CD4-positive, alpha-beta T cell (primary cell): ENCODE data around the gene CHID1. TPM values are rescaled to one million over a fixed set of nuclear protein-coding genes. Genes with fewer than 3 reads are reported as not detected.

Experiments used
- ATAC-seq: fragments of 200-7000 bp; cut with Tn5 transposase; one replicate; pipeline ENCODE4 v1.10.0; 2022; ENCODE audit warnings: mild to moderate bottlenecking; ENCODE audit not compliant: poor library complexity
- CTCF ChIA-PET: fragments of 350-600 bp; sonication (Branson Sonifier 250); formaldehyde crosslinking; loops from one replicate; lab custom pipeline; 2021; ENCODE audit warnings: antibody characterized with exemption, inconsistent platforms; lab: Charles Lee
- POLR2A ChIA-PET: fragments of 350-600 bp; sonication (Branson Sonifier 250); formaldehyde crosslinking; loops from one replicate; lab custom pipeline; 2021; ENCODE audit warnings: antibody characterized with exemption, inconsistent platforms; lab: Charles Lee
- DNase-seq, 14 experiments: peaks; one replicate each; pipeline ENCODE4 v3.0.0-alpha.2; 2013 to 2020; ENCODE audit warnings: mixed read lengths in 2 of 14
- H3K27ac ChIP-seq, 2 donors: one replicate each; pipeline versions ENCODE4 v1.5.1 to v1.7.0; 2013; ENCODE audit warnings: low read length in 2 of 2, low read depth in 1 of 2, mild to moderate bottlenecking in 1 of 2
- H3K27me3 ChIP-seq, 2 experiments: 1 replicate in 1 of 2; 2 replicates in 1 of 2; pipeline versions ENCODE4 v1.6.1 to v1.7.0; 2013; ENCODE audit warnings: low read length in 2 of 2, control low read depth in 1 of 2, mild to moderate bottlenecking in 1 of 2, moderate library complexity in 1 of 2; ENCODE audit not compliant: insufficient read depth in 2 of 2, control insufficient read depth in 1 of 2
- H3K36me3 ChIP-seq: one replicate; pipeline ENCODE4 v1.6.1; 2013; ENCODE audit warnings: low read length, control low read depth; ENCODE audit not compliant: insufficient read depth
- H3K4me1 ChIP-seq: one replicate; pipeline ENCODE4 v1.6.1; 2013; ENCODE audit warnings: low read length, control low read depth; ENCODE audit not compliant: insufficient read depth
- H3K4me3 ChIP-seq: one replicate; pipeline ENCODE4 v1.5.1; 2013; ENCODE audit warnings: mild to moderate bottlenecking, low read length, moderate library complexity
- H3K9me3 ChIP-seq, 2 experiments: 1 replicate in 1 of 2; 2 replicates in 1 of 2; pipeline versions ENCODE4 v1.6.1 to v1.7.0; 2013; ENCODE audit warnings: low read length in 2 of 2, mild to moderate bottlenecking in 2 of 2, control low read depth in 1 of 2, moderate library complexity in 1 of 2; ENCODE audit not compliant: control insufficient read depth in 1 of 2, insufficient read depth in 1 of 2
- H3K27ac Mint-ChIP-seq: one replicate; pipeline ENCODE4 v1.8.0; 2020; ENCODE audit warnings: mixed read lengths
- H3K27me3 Mint-ChIP-seq: one replicate; pipeline ENCODE4 v1.8.0; 2021; ENCODE audit warnings: mixed read lengths
- H3K36me3 Mint-ChIP-seq: one replicate; pipeline ENCODE4 v1.8.0; 2021; ENCODE audit warnings: low read depth, mixed read lengths
- H3K4me1 Mint-ChIP-seq: one replicate; pipeline ENCODE4 v1.8.0; 2021; ENCODE audit warnings: low read depth, mixed read lengths
- H3K4me3 Mint-ChIP-seq: one replicate; pipeline ENCODE4 v1.8.0; 2020; ENCODE audit warnings: mild to moderate bottlenecking, mixed read lengths
- H3K9me3 Mint-ChIP-seq: one replicate; pipeline ENCODE4 v1.8.0; 2020; ENCODE audit warnings: mixed read lengths
- intact Hi-C, 2 experiments: fragments of 100-400 bp; cut with DNase I in 1 of 2; cut with micrococcal nuclease in 1 of 2; formaldehyde crosslinking; loops; one replicate each; pipeline versions ENCODE4 v1.15.1 to v1.9.0; 2023 to 2025; cut with DNase I, micrococcal nuclease
- total RNA-seq, 174 experiments: library from RNA in 2 of 174; stranded (reverse) in 2 of 174; gene quantifications; one replicate each; pipeline ENCODE4 v1.2.3 and lab custom pipeline; 2021 to 2026
- TF ChIP-seq, protein P1 (sequence below): fragments of 200-600 bp; IDR thresholded peaks from one replicate; pipeline ENCODE4 v1.8.0; 2022; ENCODE audit warnings: antibody characterized with exemption, mild to moderate bottlenecking

Gene CHID1
- total RNA-seq, 2 experiments from 2014 or later, result 17.1 to 22.8 TPM

DNA sequence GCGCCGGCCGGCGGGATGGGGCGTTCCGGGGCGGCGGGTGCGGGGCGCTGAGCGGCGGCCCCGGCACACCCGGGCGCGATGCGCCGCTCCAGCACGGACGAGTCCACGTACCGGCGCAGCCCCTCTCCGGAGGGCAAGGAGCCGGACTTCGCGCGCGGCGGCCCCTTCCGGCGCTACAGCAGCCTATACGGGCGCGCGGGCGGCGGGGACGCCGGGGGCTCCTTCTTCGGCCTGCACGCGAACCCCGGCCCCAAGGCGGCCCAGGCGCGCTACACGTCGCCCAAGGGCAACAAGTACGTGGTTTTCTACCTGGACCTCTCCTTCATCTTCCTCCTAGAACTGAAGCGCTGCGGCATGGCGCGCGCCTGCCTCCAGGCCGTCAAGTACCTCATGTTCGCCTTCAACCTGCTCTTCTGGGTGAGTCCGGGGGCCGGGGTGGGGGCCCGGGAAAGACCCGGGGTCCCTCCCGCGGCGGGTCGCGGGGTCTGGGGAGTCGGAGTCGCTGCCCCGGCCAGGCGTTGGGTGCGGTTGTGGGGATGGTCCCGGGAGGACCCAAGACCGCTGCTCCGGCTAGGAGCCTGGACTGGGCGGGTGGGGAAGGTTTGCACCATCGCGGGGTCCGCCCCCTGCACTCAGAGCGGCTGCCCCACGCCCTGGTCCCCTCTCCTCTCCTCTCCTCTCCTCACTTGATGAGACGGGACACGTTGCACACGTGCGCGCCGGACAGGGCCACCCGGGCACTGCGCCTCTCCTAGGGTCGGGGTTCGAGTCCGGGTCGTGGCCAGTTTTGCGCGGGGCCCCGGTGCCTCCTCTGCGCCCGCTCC, 60.4 kb downstream of the CHID1 start:
- Mint-ChIP-seq H3K27me3 (peaks cover 4% of the 10 kb centered on the region), H3K27ac (no peak overlapping the region), H3K4me1 (peaks cover 4% of the 10 kb centered on the region), H3K36me3 (no peaks in the 10 kb centered on the region), H3K9me3 (no peaks in the 10 kb centered on the region), H3K4me3 (peak overlapping the region; percentile 60)
- ChIA-PET CTCF (no interaction called here), POLR2A (no interaction called here)
- H3K9me3 ChIP-seq, result peaks cover 0 to 7% of the 10 kb centered on the region in 2 experiments
- ATAC-seq (no peak), DNase-seq (peak in 1 of 14 experiments; percentile 37)
- intact Hi-C loops, result loop anchor here (2.0 to 10.0 kb wide), 6 partner anchors 75 to 725 kb away; partner anchors contain the start of genes AP2A2 (in 2 of the 2) and DUSP8 (in 1 of the 2)
- H3K27ac ChIP-seq, result no peak overlapping the region
- peaks cover 16% of the 10 kb centered on the region for H3K4me1 ChIP-seq
- H3K4me3 ChIP-seq, result no peak overlapping the region
- H3K36me3 ChIP-seq, result no peaks in the 10 kb centered on the region
- peaks cover 4 to 18% of the 10 kb centered on the region in 2 experiments for H3K27me3 ChIP-seq
- TF ChIP-seq, protein P1, sequence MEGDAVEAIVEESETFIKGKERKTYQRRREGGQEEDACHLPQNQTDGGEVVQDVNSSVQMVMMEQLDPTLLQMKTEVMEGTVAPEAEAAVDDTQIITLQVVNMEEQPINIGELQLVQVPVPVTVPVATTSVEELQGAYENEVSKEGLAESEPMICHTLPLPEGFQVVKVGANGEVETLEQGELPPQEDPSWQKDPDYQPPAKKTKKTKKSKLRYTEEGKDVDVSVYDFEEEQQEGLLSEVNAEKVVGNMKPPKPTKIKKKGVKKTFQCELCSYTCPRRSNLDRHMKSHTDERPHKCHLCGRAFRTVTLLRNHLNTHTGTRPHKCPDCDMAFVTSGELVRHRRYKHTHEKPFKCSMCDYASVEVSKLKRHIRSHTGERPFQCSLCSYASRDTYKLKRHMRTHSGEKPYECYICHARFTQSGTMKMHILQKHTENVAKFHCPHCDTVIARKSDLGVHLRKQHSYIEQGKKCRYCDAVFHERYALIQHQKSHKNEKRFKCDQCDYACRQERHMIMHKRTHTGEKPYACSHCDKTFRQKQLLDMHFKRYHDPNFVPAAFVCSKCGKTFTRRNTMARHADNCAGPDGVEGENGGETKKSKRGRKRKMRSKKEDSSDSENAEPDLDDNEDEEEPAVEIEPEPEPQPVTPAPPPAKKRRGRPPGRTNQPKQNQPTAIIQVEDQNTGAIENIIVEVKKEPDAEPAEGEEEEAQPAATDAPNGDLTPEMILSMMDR, result no peak

DNA sequence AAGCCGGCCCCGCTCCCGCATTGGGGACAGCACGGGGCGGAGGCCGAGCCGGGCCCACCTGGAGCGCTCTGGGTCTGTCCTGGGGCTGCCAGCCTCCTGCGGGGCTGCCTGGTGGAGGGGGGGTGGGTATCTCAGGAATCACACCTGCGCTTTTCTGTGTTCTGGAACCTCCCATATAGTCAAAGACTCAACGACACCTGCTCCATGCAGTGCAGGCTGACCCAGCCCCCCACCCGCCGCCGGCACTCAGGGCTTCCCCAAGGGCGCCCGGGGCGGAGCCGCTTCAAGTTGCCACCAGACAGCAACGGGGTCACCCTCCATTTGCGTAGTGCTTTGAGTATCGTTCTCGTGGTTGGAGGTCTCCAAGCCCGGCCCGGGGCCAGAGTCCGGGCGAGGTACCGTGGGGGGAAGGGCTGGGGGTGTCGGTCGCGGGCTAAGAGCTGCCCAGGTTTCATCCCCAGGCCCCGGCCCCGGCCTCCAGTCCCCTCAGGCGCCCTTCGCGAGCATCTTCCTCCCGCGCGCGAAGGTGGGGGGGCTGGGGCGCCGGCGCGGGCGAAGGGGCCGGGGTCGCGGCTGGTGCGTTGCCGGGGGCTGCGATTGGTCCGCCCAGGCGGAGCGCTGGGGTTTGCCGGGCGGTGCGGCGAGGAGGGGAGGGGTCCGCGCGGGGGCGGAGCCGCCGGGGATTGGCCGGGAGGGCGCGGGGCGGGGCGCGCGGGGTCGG, 61.3 kb downstream of the CHID1 start:
- H3K4me3 ChIP-seq, result peak overlapping the region; percentile 49
- H3K9me3 ChIP-seq, result peaks cover 0 to 7% of the 10 kb centered on the region in 2 experiments
- H3K4me1 ChIP-seq, result peaks cover 22% of the 10 kb centered on the region
- peak in 6 of 14 experiments; percentile 20 to 61 (median 52) for DNase-seq
- no peaks in the 10 kb centered on the region for H3K9me3 Mint-ChIP-seq
- ChIA-PET POLR2A (no interaction called here), CTCF (interaction anchor here (0.9 to 1.9 kb wide), 3 partner anchors 30 to 202 kb away, joined by 3 to 11 read pairs (median 7); partner anchors contain the start of gene PNPLA2)
- peaks cover 4% of the 10 kb centered on the region for H3K27me3 Mint-ChIP-seq
- no peak overlapping the region for H3K27ac ChIP-seq
- peak; percentile 43 for ATAC-seq
- peaks cover 4% of the 10 kb centered on the region for H3K4me1 Mint-ChIP-seq
- H3K36me3 Mint-ChIP-seq, result no peaks in the 10 kb centered on the region
- H3K27me3 ChIP-seq, result peaks cover 5 to 18% of the 10 kb centered on the region in 2 experiments
- H3K4me3 Mint-ChIP-seq, result peak overlapping the region; percentile 83
- TF ChIP-seq, protein P1, result no peak
- intact Hi-C loops, result loop anchor here (2.0 to 10.0 kb wide), 6 partner anchors 76 to 726 kb away; partner anchors contain the start of genes AP2A2 (in 2 of the 2) and DUSP8 (in 1 of the 2)
- H3K27ac Mint-ChIP-seq, result no peak overlapping the region
- no peaks in the 10 kb centered on the region for H3K36me3 ChIP-seq

DNA sequence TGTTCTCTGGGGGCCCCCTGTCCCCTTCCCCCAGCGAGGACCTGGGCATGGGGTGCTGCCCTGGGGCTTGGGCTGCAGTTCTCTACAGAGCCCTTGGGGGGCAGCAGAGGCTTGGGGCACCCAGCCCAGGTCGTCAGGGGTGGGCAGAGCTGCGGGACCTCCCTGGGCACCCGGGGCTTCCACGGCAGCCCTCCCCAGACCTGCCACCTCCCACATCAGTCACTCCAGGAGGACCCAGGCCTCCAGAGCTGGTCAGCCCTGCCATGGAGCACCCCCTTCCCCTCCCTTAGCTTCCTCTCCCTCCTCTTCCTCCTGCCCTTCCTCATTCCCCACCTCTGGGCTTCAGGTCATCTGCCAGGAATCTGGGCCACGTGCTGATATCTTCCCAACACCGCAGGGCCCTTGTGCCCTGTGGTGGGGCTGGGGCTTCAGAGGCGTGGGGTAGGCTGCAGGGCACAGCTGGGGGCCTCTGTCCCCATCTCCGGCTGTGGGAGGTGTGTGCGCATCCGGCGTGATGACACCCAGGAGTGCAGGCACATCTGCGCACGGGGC, 62.2 kb downstream of the CHID1 start:
- POLR2A ChIA-PET, result interaction anchor here (0.8 to 0.9 kb wide), 2 partner anchors 21 to 29 kb away, joined by 3 to 4 read pairs; no protein-coding TSS in a partner anchor
- Histone ChIP-seq H3K4me1 (peaks cover 30% of the 10 kb centered on the region), H3K4me3 (no peak overlapping the region), H3K27me3 (peaks cover 7 to 18% of the 10 kb centered on the region in 2 experiments), H3K27ac (no peak overlapping the region), H3K9me3 (peaks cover 0 to 7% of the 10 kb centered on the region in 2 experiments), H3K36me3 (no peaks in the 10 kb centered on the region)
- TF ChIP-seq, protein P1, result peak; percentile 86
- ATAC-seq (peak; percentile 85), DNase-seq (peak; percentile 49 to 79 (median 59))
- no peaks in the 10 kb centered on the region for H3K9me3 Mint-ChIP-seq
- intact Hi-C loops, result loop anchor here (1.0 to 10.0 kb wide), 7 partner anchors 76 to 726 kb away; partner anchors contain the start of genes AP2A2 (in 2 of the 2) and DUSP8 (in 1 of the 2)
- H3K36me3 Mint-ChIP-seq, result no peaks in the 10 kb centered on the region
- CTCF ChIA-PET, result interaction anchor here (0.9 to 1.9 kb wide), 3 partner anchors 29 to 203 kb away, joined by 3 to 11 read pairs (median 7); partner anchors contain the start of gene PNPLA2
- H3K27me3 Mint-ChIP-seq, result peaks cover 4% of the 10 kb centered on the region
- H3K27ac Mint-ChIP-seq, result no peak overlapping the region
- peak overlapping the region; percentile 56 for H3K4me3 Mint-ChIP-seq
- H3K4me1 Mint-ChIP-seq, result peaks cover 4% of the 10 kb centered on the region
